ENCODE results near the gene MRPS2.
"Not testable (repeated sequence)": the region's sequence is repeated elsewhere in the genome, so short reads cannot be mapped to it uniquely, and the experiment has no call there.

Gene MRPS2

DNA sequence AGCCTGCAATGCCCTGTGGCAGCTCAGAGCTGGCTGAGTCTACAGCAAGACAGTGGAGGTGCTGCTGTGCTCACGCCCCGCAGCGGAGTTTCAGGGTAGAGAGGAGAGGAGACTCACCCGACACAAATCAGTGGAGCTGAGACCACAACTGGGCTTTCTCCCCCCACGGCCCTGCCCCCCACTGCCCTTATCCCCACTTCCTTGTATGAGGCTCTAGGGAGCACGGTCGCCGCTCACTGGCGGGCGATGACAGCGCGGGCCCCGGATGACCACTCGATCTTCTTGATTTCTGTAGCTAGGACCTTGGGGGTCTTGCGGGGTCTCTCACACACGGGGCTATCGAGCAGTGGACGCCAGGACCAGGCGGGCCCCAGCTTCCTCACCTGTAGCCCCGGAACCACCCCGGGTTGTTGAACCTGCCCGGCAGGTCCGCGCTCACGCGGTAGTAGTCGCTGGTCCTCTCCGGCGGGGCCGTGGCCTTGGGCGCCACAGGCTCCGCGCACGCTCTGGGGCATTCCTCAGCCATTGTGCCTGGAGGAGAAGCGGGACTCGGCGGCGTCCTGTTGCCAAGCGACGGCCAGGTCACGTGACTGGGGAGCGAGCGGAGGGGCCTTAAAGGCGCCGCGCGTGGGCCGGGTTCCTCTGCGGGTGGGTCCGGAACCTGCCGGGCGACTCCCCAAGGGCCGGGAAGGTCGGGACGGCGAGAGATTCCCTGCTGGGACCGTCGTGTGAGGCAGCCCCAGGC is 984 bp upstream of the MRPS2 start:
- peak; percentile 76 for DNase-seq (ENCODE audit: low read depth, low spot score)

GRCh38 chr9:135500071-135500524 is 384 bp upstream of the MRPS2 start:
- DNase-seq (ENCODE audit: low read depth, low spot score) = no peak

- DNase-seq (ENCODE audit: low read depth, low spot score) = no peak
These were observed 1.0 kb downstream of the MRPS2 start for GRCh38 chr9:135501261-135502167.

DNA sequence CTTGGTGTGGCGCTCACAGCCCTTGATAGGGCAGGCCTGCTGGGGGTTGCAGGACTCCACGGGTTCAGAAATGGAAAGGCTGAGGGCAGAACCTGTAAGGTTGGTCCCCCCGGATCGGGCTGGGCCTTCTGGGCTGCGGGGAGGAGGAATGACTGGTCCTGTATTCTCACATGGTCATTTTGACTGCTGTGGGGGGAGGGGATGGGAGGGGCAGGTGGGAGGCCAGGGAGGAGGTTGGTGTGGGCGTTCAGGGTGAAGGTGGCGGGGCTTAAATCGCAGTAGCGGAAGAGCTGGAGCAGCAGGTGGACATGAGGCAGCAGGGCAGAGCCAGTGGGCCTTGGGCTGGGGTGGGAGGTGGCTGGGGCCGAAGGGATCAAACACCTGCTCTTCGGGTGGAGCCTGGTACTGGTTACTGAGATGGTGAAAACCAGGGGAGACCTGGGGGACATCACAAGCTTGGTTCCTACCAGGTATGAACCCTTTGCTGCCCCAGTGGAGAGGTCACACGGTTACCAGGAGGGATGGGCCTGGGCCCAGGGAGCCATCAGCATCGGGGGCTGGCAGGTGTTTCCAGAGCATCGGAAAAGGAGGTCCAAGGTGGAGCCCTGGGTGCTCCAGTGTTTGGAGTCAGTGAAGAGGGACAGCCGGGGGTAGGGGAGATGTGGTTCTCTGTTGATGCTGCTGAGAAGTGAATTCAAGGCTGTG is 1.8 kb downstream of the MRPS2 start:
- no peak for DNase-seq (ENCODE audit: low read depth, low spot score)

DNA sequence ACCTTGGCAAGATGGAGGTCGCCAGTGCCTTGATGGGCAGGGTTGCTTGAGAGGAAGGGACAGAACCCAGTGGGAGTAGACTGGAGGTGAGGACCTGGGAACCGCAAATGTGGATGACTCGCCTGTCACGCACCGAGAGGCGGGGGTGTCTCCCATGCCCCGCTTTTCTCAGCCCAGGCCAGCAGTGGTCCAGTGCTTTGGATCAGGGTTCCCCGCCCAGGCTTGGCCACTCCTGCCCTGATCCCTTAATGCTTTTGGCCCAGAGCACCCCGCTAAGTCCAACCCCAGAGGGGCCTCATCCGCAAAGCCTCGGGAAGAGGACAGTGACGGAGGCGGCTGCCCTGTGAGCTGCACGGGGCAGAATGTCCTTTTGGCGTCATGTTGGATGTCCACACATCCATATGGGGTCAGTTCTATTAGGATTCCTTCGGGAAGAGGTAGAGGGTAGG is 2.4 kb downstream of the MRPS2 start:
- DNase-seq (ENCODE audit: low read depth, low spot score) = no peak

GRCh38 chr9:135503371-135504261 is 3.1 kb downstream of the MRPS2 start:
- no peak for DNase-seq (ENCODE audit: low read depth, low spot score)

- no peak for DNase-seq (ENCODE audit: low read depth, low spot score)
These were observed 4.1 kb downstream of the MRPS2 start for GRCh38 chr9:135504262-135505243.

DNA sequence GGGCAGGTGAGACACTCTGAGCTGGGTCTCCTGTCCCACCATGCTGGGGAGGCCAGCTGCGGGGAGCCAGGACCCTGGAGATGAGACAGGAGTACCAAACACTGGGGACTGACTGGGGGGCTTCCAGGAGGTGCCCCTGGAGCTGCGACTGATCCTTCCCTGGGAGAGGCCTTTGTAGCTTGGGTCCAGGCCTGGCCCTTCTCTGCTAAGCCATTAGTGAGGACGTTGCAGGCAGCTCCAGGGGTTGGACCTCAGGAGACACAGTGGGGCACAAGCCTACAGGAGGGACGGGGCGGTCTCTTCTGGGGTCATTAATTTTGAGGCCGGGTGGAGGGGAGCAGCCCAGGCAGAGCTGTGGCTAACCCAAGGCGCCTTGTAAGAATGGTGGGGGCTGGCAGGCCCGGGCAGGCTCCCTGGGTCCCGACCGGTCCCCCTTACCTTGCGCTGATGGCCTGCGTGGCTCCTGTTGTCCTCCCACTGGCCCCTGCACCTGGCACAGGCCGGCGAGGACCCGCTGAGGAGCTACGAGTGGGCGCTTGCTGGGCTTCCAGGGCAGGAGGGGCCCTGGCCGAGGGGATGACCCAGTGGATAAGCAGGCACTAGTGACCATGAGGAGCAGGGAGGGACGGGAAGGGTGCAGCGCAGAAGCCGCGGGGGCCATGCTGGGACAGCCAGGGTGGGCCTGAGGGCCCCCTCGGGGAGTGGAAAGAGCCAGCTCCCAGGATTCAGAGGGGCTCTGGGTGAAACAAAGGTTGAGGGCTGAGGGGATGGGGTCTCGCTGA is 5.1 kb downstream of the MRPS2 start:
- no peak for DNase-seq (ENCODE audit: low read depth, low spot score)

DNA sequence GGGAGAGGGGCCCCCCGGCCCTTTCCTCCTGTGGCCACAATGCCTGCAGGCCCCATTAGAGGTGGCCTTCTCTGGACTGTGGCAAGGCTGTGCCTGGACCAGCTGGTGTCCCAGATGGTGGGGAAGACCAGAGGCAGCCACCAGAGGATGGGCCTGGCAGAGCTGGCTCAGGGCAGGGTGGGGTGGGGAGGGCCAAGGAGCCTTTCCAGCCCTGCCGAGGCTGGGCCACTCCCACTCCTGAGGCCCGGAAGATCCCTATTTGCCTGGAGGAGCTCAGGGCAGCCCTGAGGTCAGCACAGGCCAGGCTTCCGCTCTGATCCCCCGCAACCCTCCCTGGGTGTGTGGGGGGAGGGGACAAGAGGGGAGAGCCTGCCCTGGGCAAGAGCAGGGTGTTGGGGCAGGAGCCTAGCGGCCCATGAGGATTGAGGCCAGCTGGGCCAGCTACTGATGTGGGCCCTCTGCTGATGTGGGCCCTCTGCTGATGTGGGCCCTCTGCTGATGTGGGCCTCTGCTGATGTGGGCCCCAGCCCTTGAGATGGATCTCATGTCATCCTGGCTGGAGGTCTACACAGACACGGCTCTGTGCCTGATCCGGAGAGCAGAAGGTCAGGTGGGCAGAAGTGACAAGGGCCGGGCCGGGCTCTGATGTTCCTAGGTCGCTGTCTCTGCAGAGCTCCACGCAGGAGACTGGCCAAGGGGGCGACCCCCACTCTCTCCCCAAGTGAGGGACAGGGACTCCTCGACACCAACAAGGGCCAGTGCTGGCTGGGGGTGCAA is 6.0 kb downstream of the MRPS2 start:
- no peak for DNase-seq (ENCODE audit: low read depth, low spot score)

DNA sequence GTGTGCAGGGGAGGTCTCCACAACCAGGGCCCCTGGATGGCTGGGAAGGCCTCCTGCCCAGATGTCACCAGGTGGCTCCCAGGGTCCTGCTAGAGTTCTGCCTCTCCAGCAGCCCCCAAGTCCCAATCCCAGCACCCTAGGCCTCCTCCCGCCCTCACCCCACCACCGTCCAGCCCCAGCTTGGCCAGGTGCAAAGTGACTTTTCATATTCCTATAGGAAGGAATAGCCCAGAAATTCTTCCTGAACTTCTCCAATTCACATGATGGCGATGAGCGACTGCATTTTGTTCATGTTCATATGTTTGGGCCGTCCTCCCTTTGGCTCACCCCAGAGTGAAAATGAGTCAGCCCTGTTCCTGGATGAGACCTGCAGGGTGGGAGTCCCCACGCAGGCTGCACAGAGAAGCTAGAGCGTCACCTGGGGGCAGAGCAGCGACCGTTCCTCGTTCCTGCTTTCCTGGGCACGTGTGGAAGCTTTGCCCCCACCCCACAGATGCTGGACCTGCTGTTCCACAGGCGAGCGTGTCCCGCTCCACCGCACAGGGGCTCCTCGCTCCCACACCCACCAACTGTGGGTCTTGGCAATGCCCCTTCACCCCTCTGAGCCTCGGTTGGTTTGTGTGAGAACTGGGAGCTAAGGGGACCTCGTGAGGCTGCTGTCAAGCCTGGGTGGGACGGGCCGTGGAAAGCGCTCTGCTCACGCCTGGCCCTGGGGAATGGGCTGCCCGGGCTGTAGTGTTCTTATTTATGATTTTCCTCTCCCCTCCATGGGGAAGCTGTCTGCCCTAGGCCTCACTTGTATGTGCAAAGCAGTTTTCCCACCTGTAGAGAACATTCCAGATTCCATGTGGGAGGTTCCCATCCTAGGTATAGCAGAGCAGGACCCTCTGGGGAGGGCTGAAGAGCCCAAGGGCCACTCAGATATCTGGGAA is 6.9 kb downstream of the MRPS2 start:
- DNase-seq (ENCODE audit: low read depth, low spot score) = no peak

- no peak for DNase-seq (ENCODE audit: low read depth, low spot score)
These were observed 7.8 kb downstream of the MRPS2 start for GRCh38 chr9:135508211-135508820.

- DNase-seq (ENCODE audit: low read depth, low spot score) = no peak
These were observed 9.0 kb downstream of the MRPS2 start for GRCh38 chr9:135509458-135509857.

GRCh38 chr9:135512241-135512603 is 11.7 kb downstream of the MRPS2 start:
- DNase-seq (ENCODE audit: low read depth, low spot score) = no peak

DNA sequence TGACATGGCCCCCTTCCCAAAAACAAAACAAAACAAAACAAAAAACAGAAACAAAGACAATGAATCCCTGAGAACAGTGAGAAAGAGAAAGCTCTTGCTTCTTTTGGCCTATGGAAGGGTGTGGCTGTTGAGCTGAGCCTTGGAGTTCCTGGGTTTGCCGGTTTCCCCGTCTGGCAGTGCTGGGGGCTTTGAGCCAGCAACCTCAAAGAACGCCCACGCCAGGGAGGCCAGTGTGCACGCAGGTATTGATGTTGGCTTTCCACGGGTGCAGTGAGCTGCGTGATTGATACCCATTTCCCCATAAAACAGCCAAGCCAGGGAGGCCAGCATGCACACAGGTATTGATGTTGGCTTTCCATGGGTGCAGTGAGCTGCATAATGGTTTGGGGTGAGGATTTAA is 12.4 kb downstream of the MRPS2 start:
- DNase-seq (ENCODE audit: low read depth, low spot score) = no peak

DNA sequence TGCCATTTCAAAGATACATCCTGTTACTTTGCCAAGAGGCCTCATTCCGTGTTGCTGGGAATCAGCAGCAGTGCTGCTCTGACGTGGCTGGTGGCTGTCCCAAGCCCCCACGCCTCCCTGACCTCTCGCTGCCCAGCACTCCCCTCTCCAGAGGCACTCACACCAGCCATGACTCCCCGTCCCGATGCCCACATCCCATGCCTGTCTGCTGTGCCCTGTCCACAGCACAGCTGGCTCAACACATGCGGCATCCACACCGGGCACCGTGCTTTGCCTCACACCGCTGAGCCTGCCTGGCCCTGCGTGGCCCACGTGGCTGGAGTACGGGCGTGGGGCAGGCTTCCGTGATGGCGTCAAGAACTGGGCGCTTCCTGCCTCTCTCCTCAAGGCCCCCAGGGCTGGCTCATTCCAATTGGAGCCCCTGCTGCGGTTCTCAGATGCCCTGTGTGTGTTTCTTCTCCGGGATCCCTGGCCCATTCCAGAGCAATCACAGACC is 12.9 kb downstream of the MRPS2 start:
- DNase-seq (ENCODE audit: low read depth, low spot score) = no peak

DNA sequence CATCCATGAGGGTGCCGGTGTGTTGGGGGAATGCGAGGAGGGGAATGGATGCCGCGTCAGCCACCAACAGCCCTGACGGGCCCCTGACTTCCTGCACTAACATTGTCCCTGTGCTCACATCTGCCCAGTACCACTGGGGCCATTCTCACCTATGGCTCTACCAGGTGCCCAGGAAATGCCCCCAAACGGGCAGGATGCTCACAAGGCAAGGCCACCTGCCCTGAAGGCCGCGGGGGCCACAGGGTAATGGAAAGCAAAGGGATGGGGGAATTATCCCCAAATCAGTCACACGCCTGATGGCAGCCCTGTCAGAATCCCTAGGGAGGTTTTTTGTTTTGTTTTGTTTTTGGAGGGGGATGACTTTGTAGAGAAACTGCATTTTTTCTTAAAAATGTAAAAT is 13.4 kb downstream of the MRPS2 start:
- not testable (repeated sequence) for DNase-seq (ENCODE audit: low read depth, low spot score)

All from activated naive CD8-positive, alpha-beta T cell treated with anti-CD3 and anti-CD28 coated beads, Interleukin-2, amount 50 U/mL, for 16 hours (primary cell).